Hepatocyte (in vitro differentiated cells): ENCODE results near the gene PAEP. TPM values are rescaled to one million over a fixed set of nuclear protein-coding genes. Genes with fewer than 3 reads are reported as not detected.

Experiments
- DNase-seq: peaks from one replicate; pipeline ENCODE4 v3.0.0-alpha.2; 2016; ENCODE audit warnings: low spot score
- H2AFZ ChIP-seq: fragments of 200-600 bp; sonication (generic); 2 replicates; pipeline ENCODE4 v1.6.0; 2016; ENCODE audit warnings: antibody characterized with exemption, mild to moderate bottlenecking
- H3K27ac ChIP-seq: fragments of 200-600 bp; sonication (generic); 2 replicates; pipeline ENCODE4 v1.5.1; 2016; ENCODE audit warnings: mild to moderate bottlenecking
- H3K27me3 ChIP-seq: fragments of 200-600 bp; sonication (generic); 2 replicates; pipeline ENCODE4 v1.6.1; 2016
- H3K36me3 ChIP-seq: fragments of 200-600 bp; sonication (generic); replicated peaks from 2 replicates; pipeline ENCODE4 v1.5.1; 2016; ENCODE audit warnings: low read depth; ENCODE audit not compliant: insufficient read depth
- H3K4me1 ChIP-seq: fragments of 200-600 bp; sonication (generic); 2 replicates; pipeline ENCODE4 v1.5.1; 2016; ENCODE audit warnings: mild to moderate bottlenecking, moderate library complexity; ENCODE audit not compliant: insufficient read depth
- H3K4me2 ChIP-seq: fragments of 200-600 bp; sonication (generic); 2 replicates; pipeline ENCODE4 v1.6.0; 2016
- H3K4me3 ChIP-seq: fragments of 200-600 bp; sonication (generic); 2 replicates; pipeline ENCODE4 v1.5.1; 2016; ENCODE audit warnings: mild to moderate bottlenecking
- H3K79me2 ChIP-seq: fragments of 200-600 bp; sonication (generic); 2 replicates; pipeline ENCODE4 v1.6.0; 2017; ENCODE audit warnings: mild to moderate bottlenecking
- H3K9me2 ChIP-seq: fragments of 200-600 bp; sonication (generic); replicated peaks from 2 replicates; pipeline ENCODE4 v1.6.0; 2017; ENCODE audit warnings: mild to moderate bottlenecking; ENCODE audit not compliant: insufficient read depth
- H3K9me3 ChIP-seq: fragments of 200-600 bp; sonication (generic); 2 replicates; pipeline ENCODE4 v1.5.1; 2016; ENCODE audit warnings: low read depth, mild to moderate bottlenecking
- H4K20me1 ChIP-seq: fragments of 200-600 bp; sonication (generic); 2 replicates; pipeline ENCODE4 v1.6.0; 2016; ENCODE audit warnings: mild to moderate bottlenecking; ENCODE audit not compliant: insufficient read depth, poor library complexity, severe bottlenecking
- EZH2 ChIP-seq: fragments of 200-600 bp; sonication (generic); IDR thresholded peaks from 2 replicates; pipeline ENCODE4 v1.6.1; 2016; ENCODE audit warnings: antibody characterized with exemption, mild to moderate bottlenecking, borderline replicate concordance
- EZH2phosphoT487 ChIP-seq: fragments of 200-600 bp; sonication (generic); IDR thresholded peaks from one replicate; pipeline ENCODE4 v1.6.1; 2018; ENCODE audit warnings: antibody characterized with exemption, mild to moderate bottlenecking, low read depth, moderate library complexity; ENCODE audit not compliant: unreplicated experiment, severe bottlenecking
- WGBS: methylation state at CpG from one replicate; pipeline ENCODE4 v1.1.6; 2016; ENCODE audit warnings: low lambda C conversion rate; ENCODE audit errors: missing lambda C conversion rate; 5-methylcytosine and 5-hydroxymethylcytosine counted together
- polyA plus RNA-seq: library from polyadenylated mRNA; unstranded; fragments of >200 nt; fragmentation: Nextera tagmentation; extraction: Ambion mirVana; gene quantifications from 2 replicates; pipeline ENCODE4 v1.2.1, GENCODE V29; 2016
- total RNA-seq: library from RNA; depleted of rRNA; stranded (reverse); fragments of >200 nt; gene quantifications from 2 replicates; pipeline ENCODE4 v1.2.3, GENCODE V29; 2014
- TF ChIP-seq, protein P1 (sequence below): fragments of 200-600 bp; sonication (generic); IDR thresholded peaks from 2 replicates; pipeline ENCODE4 v1.5.1; 2016; ENCODE audit warnings: antibody characterized with exemption, mild to moderate bottlenecking; ENCODE audit not compliant: poor library complexity

PAEP gene
- total and polyA plus RNA-seq, 2 experiments from 2014 or later = not detected

DNA sequence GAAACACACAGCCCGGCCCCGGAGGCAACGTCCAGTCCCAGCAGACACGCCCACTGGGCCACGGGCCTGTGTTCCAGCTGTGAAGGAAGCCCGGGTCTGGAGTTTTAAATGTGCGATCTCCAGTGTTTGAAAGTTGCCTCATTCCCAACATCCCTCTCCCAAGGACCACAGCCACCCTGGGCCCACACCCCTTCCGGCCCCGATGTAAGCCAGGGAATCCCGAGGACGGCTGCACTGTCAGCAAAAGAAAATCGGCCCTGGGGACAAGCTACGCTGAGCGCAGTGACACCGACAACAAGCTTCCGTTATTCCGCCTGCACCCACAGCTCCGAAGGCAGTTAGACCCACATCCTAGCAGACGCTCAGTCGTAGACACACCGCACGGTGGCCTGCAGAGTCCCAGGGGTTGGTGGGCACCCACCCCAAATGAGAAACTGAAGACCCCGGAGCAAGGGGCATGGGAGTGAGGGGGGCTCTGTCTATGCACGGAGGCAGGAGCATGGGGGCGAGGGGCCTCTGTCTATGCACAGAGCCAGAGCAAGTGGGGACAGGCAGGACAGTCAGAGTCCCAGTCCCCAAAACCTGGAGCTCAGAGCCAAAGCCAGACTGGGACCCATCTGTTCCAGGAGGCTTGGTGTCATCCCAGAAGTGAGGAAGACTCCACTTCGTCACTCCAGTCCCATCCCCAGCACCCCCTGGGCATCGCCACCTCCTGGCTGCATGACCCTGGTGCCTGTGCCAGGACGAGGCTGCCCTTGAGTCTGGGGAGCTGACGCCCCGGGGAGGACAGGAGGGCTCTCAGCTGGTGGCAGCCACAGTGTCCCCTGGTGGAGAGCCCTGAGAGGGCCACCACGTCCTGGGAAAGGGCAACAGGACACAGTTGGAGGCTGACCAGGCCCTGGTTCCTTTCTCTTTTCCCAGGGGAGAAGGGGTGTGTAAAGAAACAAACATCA, 54.4 kb downstream of the PAEP start:
- Histone ChIP-seq H3K79me2 (no peaks in the 10 kb centered on the region), H3K36me3 (no peaks in the 10 kb centered on the region), H2AFZ (no peak overlapping the region), H3K9me3 (no peaks in the 10 kb centered on the region), H3K4me3 (no peak overlapping the region), H3K27ac (no peak overlapping the region), H4K20me1 (no peaks in the 10 kb centered on the region), H3K27me3 (peaks cover 4% of the 10 kb centered on the region), H3K4me2 (no peak overlapping the region), H3K4me1 (no peaks in the 10 kb centered on the region), H3K9me2 (no peaks in the 10 kb centered on the region)
- WGBS = 79% methylated on average over 30 of the region's 31 CpGs
- TF ChIP-seq EZH2phosphoT487 (no peak), EZH2 (no peak)
- TF ChIP-seq, protein P1, sequence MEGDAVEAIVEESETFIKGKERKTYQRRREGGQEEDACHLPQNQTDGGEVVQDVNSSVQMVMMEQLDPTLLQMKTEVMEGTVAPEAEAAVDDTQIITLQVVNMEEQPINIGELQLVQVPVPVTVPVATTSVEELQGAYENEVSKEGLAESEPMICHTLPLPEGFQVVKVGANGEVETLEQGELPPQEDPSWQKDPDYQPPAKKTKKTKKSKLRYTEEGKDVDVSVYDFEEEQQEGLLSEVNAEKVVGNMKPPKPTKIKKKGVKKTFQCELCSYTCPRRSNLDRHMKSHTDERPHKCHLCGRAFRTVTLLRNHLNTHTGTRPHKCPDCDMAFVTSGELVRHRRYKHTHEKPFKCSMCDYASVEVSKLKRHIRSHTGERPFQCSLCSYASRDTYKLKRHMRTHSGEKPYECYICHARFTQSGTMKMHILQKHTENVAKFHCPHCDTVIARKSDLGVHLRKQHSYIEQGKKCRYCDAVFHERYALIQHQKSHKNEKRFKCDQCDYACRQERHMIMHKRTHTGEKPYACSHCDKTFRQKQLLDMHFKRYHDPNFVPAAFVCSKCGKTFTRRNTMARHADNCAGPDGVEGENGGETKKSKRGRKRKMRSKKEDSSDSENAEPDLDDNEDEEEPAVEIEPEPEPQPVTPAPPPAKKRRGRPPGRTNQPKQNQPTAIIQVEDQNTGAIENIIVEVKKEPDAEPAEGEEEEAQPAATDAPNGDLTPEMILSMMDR = no peak
- no peak for DNase-seq

Other genes with a start within 250 kb of the PAEP start
- gene PPP1R26, start 82.0 kb upstream of the PAEP start, total RNA-seq = 12.5 and 15.6 TPM in 2 replicates
- 9.1 and 15.0 TPM in 2 replicates for gene PPP1R26, start 82.0 kb upstream of the PAEP start, polyA plus RNA-seq
- 22.4 and 28.0 TPM in 2 replicates for gene MRPS2, start 61.1 kb upstream of the PAEP start, total RNA-seq
- 57.0 and 59.1 TPM in 2 replicates for gene MRPS2, start 61.1 kb upstream of the PAEP start, polyA plus RNA-seq
- gene LCN1, start 40.3 kb upstream of the PAEP start, total RNA-seq = not detected in 2 replicates
- 0.63 TPM in 1 of 2 replicates, not detected in the other for gene LCN1, start 40.3 kb upstream of the PAEP start, polyA plus RNA-seq
- gene OBP2A, start 15.6 kb upstream of the PAEP start, total RNA-seq = not detected in 2 replicates
- gene OBP2A, start 15.6 kb upstream of the PAEP start, polyA plus RNA-seq = not detected in 2 replicates
- 0.20 TPM in 2 replicates for gene GLT6D1, start 77.8 kb downstream of the PAEP start, total RNA-seq
- not detected in 2 replicates for gene GLT6D1, start 77.8 kb downstream of the PAEP start, polyA plus RNA-seq
- 2.2 and 2.6 TPM in 2 replicates for gene LCN9, start 101.6 kb downstream of the PAEP start, total RNA-seq
- gene LCN9, start 101.6 kb downstream of the PAEP start, polyA plus RNA-seq = 13.4 and 21.6 TPM in 2 replicates
- not detected in 2 replicates for gene SOHLH1, start 137.7 kb downstream of the PAEP start, total RNA-seq
- not detected in 2 replicates for gene SOHLH1, start 137.7 kb downstream of the PAEP start, polyA plus RNA-seq
- gene KCNT1, start 140.4 kb downstream of the PAEP start, total RNA-seq = 0.40 TPM in 1 of 2 replicates, not detected in the other
- 0.27 TPM in 1 of 2 replicates, not detected in the other for gene KCNT1, start 140.4 kb downstream of the PAEP start, polyA plus RNA-seq